Measurements from ENCODE around the gene TRIP12. TPM values are rescaled to one million over a fixed set of nuclear protein-coding genes. Genes with fewer than 3 reads are reported as not detected.

TRIP12 gene
- total and polyA plus RNA-seq, 2 donors from 2014 or later = 29.3 to 225 TPM

GRCh38 chr2:229921101-229921891 is 513 bp downstream of the TRIP12 start:
- Histone ChIP-seq H3K27me3 (ENCODE audit: control insufficient read depth, insufficient read depth, low read length) (no peaks in the 10 kb centered on the region), H3K27ac (ENCODE audit: low read depth in 2 of 2, low read length in 2 of 2) (peak overlapping the region; percentile 97 to 99), H3K9me3 (ENCODE audit: control insufficient read depth in 2 of 3, insufficient read depth in 1 of 3, low read length in 3 of 3) (no peaks in the 10 kb centered on the region), H3K4me3 (ENCODE audit: low read length in 3 of 3) (peak overlapping the region; percentile 78 to 88 (median 85)), H3K36me3 (ENCODE audit: control insufficient read depth in 2 of 3, insufficient read depth in 3 of 3, low read length in 3 of 3) (peaks cover 0 to 8% (median 0%) of the 10 kb centered on the region in 3 donors), H3K9ac (ENCODE audit: low read length in 3 of 3) (peak overlapping the region; percentile 44 to 96 (median 68)), H3K4me1 (ENCODE audit: control insufficient read depth in 2 of 3, insufficient read depth in 2 of 3, low read depth in 1 of 3, low read length in 3 of 3) (peaks cover 0 to 13% (median 4%) of the 10 kb centered on the region in 3 donors)
- TF ChIP-seq, protein P1, sequence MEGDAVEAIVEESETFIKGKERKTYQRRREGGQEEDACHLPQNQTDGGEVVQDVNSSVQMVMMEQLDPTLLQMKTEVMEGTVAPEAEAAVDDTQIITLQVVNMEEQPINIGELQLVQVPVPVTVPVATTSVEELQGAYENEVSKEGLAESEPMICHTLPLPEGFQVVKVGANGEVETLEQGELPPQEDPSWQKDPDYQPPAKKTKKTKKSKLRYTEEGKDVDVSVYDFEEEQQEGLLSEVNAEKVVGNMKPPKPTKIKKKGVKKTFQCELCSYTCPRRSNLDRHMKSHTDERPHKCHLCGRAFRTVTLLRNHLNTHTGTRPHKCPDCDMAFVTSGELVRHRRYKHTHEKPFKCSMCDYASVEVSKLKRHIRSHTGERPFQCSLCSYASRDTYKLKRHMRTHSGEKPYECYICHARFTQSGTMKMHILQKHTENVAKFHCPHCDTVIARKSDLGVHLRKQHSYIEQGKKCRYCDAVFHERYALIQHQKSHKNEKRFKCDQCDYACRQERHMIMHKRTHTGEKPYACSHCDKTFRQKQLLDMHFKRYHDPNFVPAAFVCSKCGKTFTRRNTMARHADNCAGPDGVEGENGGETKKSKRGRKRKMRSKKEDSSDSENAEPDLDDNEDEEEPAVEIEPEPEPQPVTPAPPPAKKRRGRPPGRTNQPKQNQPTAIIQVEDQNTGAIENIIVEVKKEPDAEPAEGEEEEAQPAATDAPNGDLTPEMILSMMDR (IDR thresholded peaks at IDR 0.05; ENCODE audit: borderline replicate concordance, extremely low read depth, insufficient read depth) = no peak
- DNase-seq (peak; percentile 68 to 90 (median 82)), FAIRE-seq (no peak)
- intact Hi-C loops (cut with DNase I) = no loop called here

DNA sequence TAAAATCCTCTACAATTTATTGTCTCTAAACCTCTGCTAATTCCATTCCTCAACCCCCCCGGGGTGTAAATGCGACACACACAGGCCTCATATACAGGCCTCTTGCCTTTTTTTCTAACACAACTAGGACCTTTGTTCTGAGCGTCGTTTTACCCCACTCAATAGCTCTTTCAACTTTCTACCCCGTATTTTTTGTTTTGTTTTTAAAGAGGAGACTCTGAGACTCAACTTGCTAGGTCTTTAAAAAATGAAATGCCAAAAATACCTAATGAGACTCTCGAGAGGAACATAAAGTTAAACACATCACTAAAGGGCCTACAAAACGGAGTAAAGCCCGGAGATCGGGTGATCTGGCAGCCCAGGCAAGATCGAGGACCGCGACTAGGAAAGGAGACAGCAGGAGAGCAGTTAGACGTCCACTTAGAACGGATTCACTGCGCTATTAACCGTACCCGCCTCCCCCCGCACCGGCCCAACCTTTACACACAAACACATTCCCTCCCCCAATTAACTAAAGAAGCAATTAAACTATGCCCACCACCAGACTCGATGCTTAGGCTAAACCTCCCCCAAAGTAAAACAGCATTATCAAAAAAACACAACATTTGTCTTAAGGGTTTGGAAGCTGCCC is 1.7 kb downstream of the TRIP12 start:
- DNase-seq = peak in 4 of 5 donors; percentile 21 to 53 (median 41)
- peaks cover 0 to 8% (median 0%) of the 10 kb centered on the region in 3 donors for H3K36me3 ChIP-seq (ENCODE audit: control insufficient read depth in 2 of 3, insufficient read depth in 3 of 3, low read length in 3 of 3)
- H3K4me1 ChIP-seq (ENCODE audit: control insufficient read depth in 2 of 3, insufficient read depth in 2 of 3, low read depth in 1 of 3, low read length in 3 of 3) = peaks cover 0 to 13% (median 4%) of the 10 kb centered on the region in 3 donors
- TF ChIP-seq, protein P1 (IDR thresholded peaks at IDR 0.05; ENCODE audit: borderline replicate concordance, extremely low read depth, insufficient read depth) = no peak
- intact Hi-C loops (cut with DNase I) = no loop called here
- no peaks in the 10 kb centered on the region for H3K27me3 ChIP-seq (ENCODE audit: control insufficient read depth, insufficient read depth, low read length)
- H3K9me3 ChIP-seq (ENCODE audit: control insufficient read depth in 2 of 3, insufficient read depth in 1 of 3, low read length in 3 of 3) = no peaks in the 10 kb centered on the region
- FAIRE-seq = no peak
- peak overlapping the region; percentile 78 to 88 (median 85) for H3K4me3 ChIP-seq (ENCODE audit: low read length in 3 of 3)
- peak overlapping the region; percentile 44 to 96 (median 68) for H3K9ac ChIP-seq (ENCODE audit: low read length in 3 of 3)
- H3K27ac ChIP-seq (ENCODE audit: low read depth in 2 of 2, low read length in 2 of 2) = peak overlapping the region; percentile 97 to 99

- no peak overlapping the region for H3K4me3 ChIP-seq (ENCODE audit: low read length in 3 of 3)
- H3K27me3 ChIP-seq (ENCODE audit: control insufficient read depth, insufficient read depth, low read length) = no peaks in the 10 kb centered on the region
- peaks cover 0 to 8% (median 0%) of the 10 kb centered on the region in 3 donors for H3K36me3 ChIP-seq (ENCODE audit: control insufficient read depth in 2 of 3, insufficient read depth in 3 of 3, low read length in 3 of 3)
- TF ChIP-seq, protein P1 (IDR thresholded peaks at IDR 0.05; ENCODE audit: borderline replicate concordance, extremely low read depth, insufficient read depth) = no peak
- no peak for FAIRE-seq
- intact Hi-C loops (cut with DNase I) = no loop called here
- no peak for DNase-seq
- H3K9ac ChIP-seq (ENCODE audit: low read length in 3 of 3) = no peak overlapping the region
- H3K9me3 ChIP-seq (ENCODE audit: control insufficient read depth in 2 of 3, insufficient read depth in 1 of 3, low read length in 3 of 3) = no peaks in the 10 kb centered on the region
- H3K27ac ChIP-seq (ENCODE audit: low read depth in 2 of 2, low read length in 2 of 2) = no peak overlapping the region
- H3K4me1 ChIP-seq (ENCODE audit: control insufficient read depth in 2 of 3, insufficient read depth in 2 of 3, low read depth in 1 of 3, low read length in 3 of 3) = peaks cover 0 to 18% (median 0%) of the 10 kb centered on the region in 3 donors
Measured at GRCh38 chr2:229917793-229918192, 4.0 kb downstream of the TRIP12 start.

All from kidney (tissue), 14 donors.